K562 (cell line): ENCODE data around the gene SZT2. TPM values are rescaled to one million over a fixed set of nuclear protein-coding genes. Genes with fewer than 3 reads are reported as not detected.

Experiments used
- ETV1 ChIP-seq: fragments of 450-650 bp; conservative IDR thresholded peaks from 2 replicates; pipeline ENCODE4 v1.6.1; 2016; ENCODE audit warnings: missing genetic modification characterization, control low read depth, low read depth, missing compliant biosample characterization
- polyA plus RNA-seq, 8 experiments: library from polyadenylated mRNA; depleted of rRNA in 4 of 8; stranded (reverse) in 5 of 8; unstranded in 3 of 8; fragments of >200 nt; fragmentation: Nextera tagmentation in 2 of 8; fragmentation: Illumina TruSeq in 1 of 8; extraction: Ambion mirVana in 2 of 8; extraction: Trizol in 1 of 8; gene quantifications; 2 replicates each; pipeline versions ENCODE4 v1.2.1 to v1.2.3, GENCODE V29; 2011 to 2014; ENCODE audit warnings: inconsistent platforms in 1 of 8, missing spikeins in 1 of 8
- total RNA-seq, 7 experiments: library from RNA; depleted of rRNA in 6 of 7; stranded (reverse); fragments of >200 nt in 6 of 7; fragmentation: Illumina TruSeq in 2 of 7; extraction: Trizol in 2 of 7; gene quantifications; 2 replicates each; pipeline versions ENCODE4 v1.2.1 to v1.2.3, GENCODE V29; 2011 to 2021; ENCODE audit warnings: low replicate concordance in 1 of 7
- TF ChIP-seq, protein P1 (sequence below), 2 experiments: fragments of 450-650 bp in 1 of 2; sonication (generic) in 1 of 2; formaldehyde crosslinking in 1 of 2; IDR thresholded peaks; 2 replicates each; pipeline versions ENCODE4 v1.7.1 to v1.9.0; 2016 to 2022; ENCODE audit warnings: inconsistent platforms in 1 of 2, mild to moderate bottlenecking in 1 of 2, missing genetic modification reagents in 1 of 2

Gene SZT2
- total and polyA plus RNA-seq, 9 of the 15 experiments (the other 6 are each of a cell fraction or from before 2014, with no cell fraction given) = 0.88 to 31.0 (median 12.8) TPM

DNA sequence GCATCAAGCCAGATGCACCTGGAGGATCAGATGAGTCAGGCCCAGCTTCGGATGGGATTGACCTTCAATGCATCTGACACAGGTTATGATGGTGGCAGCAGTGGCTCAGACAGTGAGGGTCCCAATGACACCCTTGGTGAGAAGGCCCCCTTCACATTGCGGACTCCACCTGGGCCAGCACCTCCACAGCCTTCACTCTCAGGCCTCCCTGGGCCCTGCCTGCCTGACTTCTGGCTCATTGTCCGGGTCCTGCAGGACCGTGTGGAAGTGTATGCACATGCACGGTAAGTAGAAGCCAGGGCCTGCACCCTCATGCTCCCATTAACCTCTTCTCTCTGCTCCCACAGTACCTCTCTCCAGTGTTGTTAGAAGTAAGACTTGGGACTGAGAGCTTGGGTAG, 43.2 kb downstream of the SZT2 start (continued):
- TF ChIP-seq, protein P1, sequence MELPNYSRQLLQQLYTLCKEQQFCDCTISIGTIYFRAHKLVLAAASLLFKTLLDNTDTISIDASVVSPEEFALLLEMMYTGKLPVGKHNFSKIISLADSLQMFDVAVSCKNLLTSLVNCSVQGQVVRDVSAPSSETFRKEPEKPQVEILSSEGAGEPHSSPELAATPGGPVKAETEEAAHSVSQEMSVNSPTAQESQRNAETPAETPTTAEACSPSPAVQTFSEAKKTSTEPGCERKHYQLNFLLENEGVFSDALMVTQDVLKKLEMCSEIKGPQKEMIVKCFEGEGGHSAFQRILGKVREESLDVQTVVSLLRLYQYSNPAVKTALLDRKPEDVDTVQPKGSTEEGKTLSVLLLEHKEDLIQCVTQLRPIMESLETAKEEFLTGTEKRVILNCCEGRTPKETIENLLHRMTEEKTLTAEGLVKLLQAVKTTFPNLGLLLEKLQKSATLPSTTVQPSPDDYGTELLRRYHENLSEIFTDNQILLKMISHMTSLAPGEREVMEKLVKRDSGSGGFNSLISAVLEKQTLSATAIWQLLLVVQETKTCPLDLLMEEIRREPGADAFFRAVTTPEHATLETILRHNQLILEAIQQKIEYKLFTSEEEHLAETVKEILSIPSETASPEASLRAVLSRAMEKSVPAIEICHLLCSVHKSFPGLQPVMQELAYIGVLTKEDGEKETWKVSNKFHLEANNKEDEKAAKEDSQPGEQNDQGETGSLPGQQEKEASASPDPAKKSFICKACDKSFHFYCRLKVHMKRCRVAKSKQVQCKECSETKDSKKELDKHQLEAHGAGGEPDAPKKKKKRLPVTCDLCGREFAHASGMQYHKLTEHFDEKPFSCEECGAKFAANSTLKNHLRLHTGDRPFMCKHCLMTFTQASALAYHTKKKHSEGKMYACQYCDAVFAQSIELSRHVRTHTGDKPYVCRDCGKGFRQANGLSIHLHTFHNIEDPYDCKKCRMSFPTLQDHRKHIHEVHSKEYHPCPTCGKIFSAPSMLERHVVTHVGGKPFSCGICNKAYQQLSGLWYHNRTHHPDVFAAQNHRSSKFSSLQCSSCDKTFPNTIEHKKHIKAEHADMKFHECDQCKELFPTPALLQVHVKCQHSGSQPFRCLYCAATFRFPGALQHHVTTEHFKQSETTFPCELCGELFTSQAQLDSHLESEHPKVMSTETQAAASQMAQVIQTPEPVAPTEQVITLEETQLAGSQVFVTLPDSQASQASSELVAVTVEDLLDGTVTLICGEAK (IDR thresholded peaks at IDR 0.05) = no peak
- TF ChIP-seq, protein P1 (CRISPR knock-in tag; IDR thresholded peaks at IDR 0.05) = no peak
- TF ChIP-seq ETV1 (tag) = no peak
